A172 (cell line): Measurements from ENCODE around the gene C2CD3. TPM values are rescaled to one million over a fixed set of nuclear protein-coding genes. Genes with fewer than 3 reads are reported as not detected.

Source experiments
- DNase-seq: peaks from one replicate; pipeline ENCODE4 v3.0.0-alpha.2; 2015; ENCODE audit warnings: low spot score
- total RNA-seq: library from RNA; depleted of rRNA; stranded (reverse); fragments of >200 nt; shearing (Covaris generic); gene quantifications from 2 replicates; pipeline ENCODE4 v1.2.3, GENCODE V29; 2014

Gene C2CD3
- total RNA-seq, 1 experiment from 2014 or later, result 49.2 TPM

- DNase-seq, result no peak
Measured at GRCh38 chr11:73982595-73982989, 188.2 kb downstream of the C2CD3 start, which contains the start of gene UCP2. UCP2 (minus strand) TSS chr11:73982843; CDS start chr11:73978378, 4,465 bp downstream.

GRCh38 chr11:73981051-73981805, 189.6 kb downstream of the C2CD3 start:
- no peak for DNase-seq

GRCh38 chr11:73980001-73980961, 190.5 kb downstream of the C2CD3 start:
- DNase-seq, result no peak

GRCh38 chr11:73978576-73979086, 192.2 kb downstream of the C2CD3 start:
- no peak for DNase-seq

GRCh38 chr11:73977856-73978519, 192.8 kb downstream of the C2CD3 start:
- DNase-seq, result no peak

- no peak for DNase-seq
Measured at GRCh38 chr11:73976451-73977151, 194.2 kb downstream of the C2CD3 start.

- DNase-seq, result no peak
Measured at GRCh38 chr11:73975479-73975757, 195.4 kb downstream of the C2CD3 start.

GRCh38 chr11:73974604-73975478, 196.0 kb downstream of the C2CD3 start:
- DNase-seq, result no peak

- no peak for DNase-seq
Measured at GRCh38 chr11:73972620-73973449, 198.0 kb downstream of the C2CD3 start.

GRCh38 chr11:73972187-73972586, 198.6 kb downstream of the C2CD3 start:
- no peak for DNase-seq

- DNase-seq, result no peak
Measured at GRCh38 chr11:73971175-73971719, 199.6 kb downstream of the C2CD3 start.

- DNase-seq, result no peak
Measured at GRCh38 chr11:73969991-73970800, 200.6 kb downstream of the C2CD3 start.

- DNase-seq, result no peak
Measured at GRCh38 chr11:73969091-73969490, 201.7 kb downstream of the C2CD3 start.

- DNase-seq, result no peak
Measured at GRCh38 chr11:73968356-73968966, 202.3 kb downstream of the C2CD3 start.

- no peak for DNase-seq
Measured at GRCh38 chr11:73965764-73966121, 205.1 kb downstream of the C2CD3 start.

GRCh38 chr11:73965076-73965763, 205.6 kb downstream of the C2CD3 start:
- no peak for DNase-seq

- no peak for DNase-seq
Measured at GRCh38 chr11:73963861-73964260, 206.9 kb downstream of the C2CD3 start.
